Osteoblast (primary cell): Measurements from ENCODE around the gene FOXL3. TPM values are rescaled to one million over a fixed set of nuclear protein-coding genes. Genes with fewer than 3 reads are reported as not detected.
A peak's percentile ranks its signal among the peaks of the same experiment; 100 is the strongest.

Source experiments
- DNase-seq: peaks from one replicate; pipeline ENCODE4 v3.0.0; 2011; ENCODE audit warnings: low spot score, mixed read lengths; ENCODE audit not compliant: insufficient read length; ENCODE audit errors: missing footprints
- H2AFZ ChIP-seq: 2 replicates; pipeline ENCODE4 v1.6.0; 2011; ENCODE audit warnings: mild to moderate bottlenecking, low read length
- H3K27ac ChIP-seq: 2 replicates; pipeline ENCODE4 v1.5.1; 2011; ENCODE audit warnings: mild to moderate bottlenecking, low read depth, low read length, moderate library complexity
- H3K27me3 ChIP-seq: 2 replicates; pipeline ENCODE4 v1.6.0; 2012; ENCODE audit warnings: mild to moderate bottlenecking, control low read depth, inconsistent platforms, low read length, moderate library complexity; ENCODE audit not compliant: insufficient read depth
- H3K36me3 ChIP-seq: 2 replicates; pipeline ENCODE4 v1.5.1; 2011; ENCODE audit warnings: mild to moderate bottlenecking, low read length, control low read depth, moderate library complexity; ENCODE audit not compliant: insufficient read depth
- H3K4me1 ChIP-seq: 2 replicates; pipeline ENCODE4 v1.5.1; 2011; ENCODE audit warnings: mild to moderate bottlenecking, low read length, control low read depth, moderate library complexity; ENCODE audit not compliant: insufficient read depth
- H3K4me2 ChIP-seq: 2 replicates; pipeline ENCODE4 v1.6.0; 2011; ENCODE audit warnings: mild to moderate bottlenecking, low read length; ENCODE audit not compliant: insufficient read depth
- H3K4me3 ChIP-seq: fragments of 200-600 bp; sonication (generic); 3 replicates; pipeline ENCODE4 v1.5.1; 2012; ENCODE audit warnings: mild to moderate bottlenecking, low read length, inconsistent platforms; ENCODE audit not compliant: insufficient read depth
- H3K79me2 ChIP-seq: 2 replicates; pipeline ENCODE4 v1.6.0; 2012; ENCODE audit warnings: mild to moderate bottlenecking, low read length, control low read depth, inconsistent platforms; ENCODE audit not compliant: insufficient read depth
- H3K9me3 ChIP-seq: 2 replicates; pipeline ENCODE4 v1.5.1; 2011; ENCODE audit warnings: low read depth, low read length, control low read depth
- H4K20me1 ChIP-seq: 2 replicates; pipeline ENCODE4 v1.6.0; 2012; ENCODE audit warnings: mild to moderate bottlenecking, low read length, control low read depth; ENCODE audit not compliant: insufficient read depth
- total RNA-seq: library from RNA; depleted of rRNA; stranded (reverse); fragments of >200 nt; gene quantifications from 2 replicates; pipeline ENCODE4 v1.2.3, GENCODE V29; 2012
- TF ChIP-seq, protein P1 (sequence below): IDR thresholded peaks from 2 replicates; pipeline ENCODE4 v1.5.1; 2011; ENCODE audit warnings: mild to moderate bottlenecking, low read depth, low read length, moderate library complexity; ENCODE audit errors: extremely low read depth

FOXL3 gene
- total RNA-seq, 1 donor = not detected

DNA sequence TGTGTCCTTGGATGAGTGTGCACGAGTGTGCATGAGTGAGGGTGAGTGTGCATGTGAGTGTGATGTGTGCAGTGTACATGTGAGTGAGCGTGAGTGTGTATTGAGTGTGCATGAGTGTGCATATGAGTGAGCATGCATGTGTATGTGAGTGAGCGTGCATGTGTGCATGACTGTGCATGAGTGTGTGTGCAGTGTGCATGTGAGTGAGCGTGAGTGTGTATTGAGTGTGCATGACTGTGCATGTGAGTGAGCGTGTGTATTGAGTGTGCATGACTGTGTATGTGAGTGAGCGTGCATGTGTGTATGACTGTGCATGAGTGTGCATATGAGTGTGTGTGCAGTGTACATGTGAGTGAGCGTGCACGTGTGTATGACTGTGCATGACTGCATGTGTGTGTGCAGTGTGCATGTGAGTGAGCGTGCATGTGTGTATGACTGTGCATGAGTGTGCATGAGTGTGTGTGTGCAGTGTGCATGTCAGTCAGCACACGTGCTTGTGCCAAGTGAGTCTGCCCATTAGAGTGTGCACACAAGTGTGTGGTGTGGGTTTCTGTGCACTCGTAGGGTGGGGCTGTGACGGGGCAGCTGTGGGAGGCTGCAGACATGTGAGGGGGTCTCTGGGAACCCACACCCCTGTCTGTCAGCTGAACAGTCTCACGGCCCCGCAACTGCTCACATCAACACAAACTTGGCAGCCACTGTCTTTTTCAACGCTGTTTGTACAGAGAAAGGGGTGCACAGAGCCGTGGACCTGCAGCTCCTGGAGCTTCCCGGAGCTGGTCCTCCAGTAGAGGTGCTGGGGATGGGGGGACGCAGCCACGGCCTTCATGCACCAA, 14.8 kb downstream of the FOXL3 start:
- Histone ChIP-seq H3K79me2 (no peaks in the 10 kb centered on the region), H2AFZ (no peak overlapping the region), H3K4me2 (no peak overlapping the region), H3K9me3 (no peaks in the 10 kb centered on the region), H3K27me3 (peaks cover 3% of the 10 kb centered on the region), H3K27ac (no peak overlapping the region), H3K36me3 (no peaks in the 10 kb centered on the region), H3K4me3 (no peak overlapping the region), H3K4me1 (no peaks in the 10 kb centered on the region), H4K20me1 (no peaks in the 10 kb centered on the region)
- DNase-seq = peak; percentile 17
- TF ChIP-seq, protein P1, sequence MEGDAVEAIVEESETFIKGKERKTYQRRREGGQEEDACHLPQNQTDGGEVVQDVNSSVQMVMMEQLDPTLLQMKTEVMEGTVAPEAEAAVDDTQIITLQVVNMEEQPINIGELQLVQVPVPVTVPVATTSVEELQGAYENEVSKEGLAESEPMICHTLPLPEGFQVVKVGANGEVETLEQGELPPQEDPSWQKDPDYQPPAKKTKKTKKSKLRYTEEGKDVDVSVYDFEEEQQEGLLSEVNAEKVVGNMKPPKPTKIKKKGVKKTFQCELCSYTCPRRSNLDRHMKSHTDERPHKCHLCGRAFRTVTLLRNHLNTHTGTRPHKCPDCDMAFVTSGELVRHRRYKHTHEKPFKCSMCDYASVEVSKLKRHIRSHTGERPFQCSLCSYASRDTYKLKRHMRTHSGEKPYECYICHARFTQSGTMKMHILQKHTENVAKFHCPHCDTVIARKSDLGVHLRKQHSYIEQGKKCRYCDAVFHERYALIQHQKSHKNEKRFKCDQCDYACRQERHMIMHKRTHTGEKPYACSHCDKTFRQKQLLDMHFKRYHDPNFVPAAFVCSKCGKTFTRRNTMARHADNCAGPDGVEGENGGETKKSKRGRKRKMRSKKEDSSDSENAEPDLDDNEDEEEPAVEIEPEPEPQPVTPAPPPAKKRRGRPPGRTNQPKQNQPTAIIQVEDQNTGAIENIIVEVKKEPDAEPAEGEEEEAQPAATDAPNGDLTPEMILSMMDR = no peak

DNA sequence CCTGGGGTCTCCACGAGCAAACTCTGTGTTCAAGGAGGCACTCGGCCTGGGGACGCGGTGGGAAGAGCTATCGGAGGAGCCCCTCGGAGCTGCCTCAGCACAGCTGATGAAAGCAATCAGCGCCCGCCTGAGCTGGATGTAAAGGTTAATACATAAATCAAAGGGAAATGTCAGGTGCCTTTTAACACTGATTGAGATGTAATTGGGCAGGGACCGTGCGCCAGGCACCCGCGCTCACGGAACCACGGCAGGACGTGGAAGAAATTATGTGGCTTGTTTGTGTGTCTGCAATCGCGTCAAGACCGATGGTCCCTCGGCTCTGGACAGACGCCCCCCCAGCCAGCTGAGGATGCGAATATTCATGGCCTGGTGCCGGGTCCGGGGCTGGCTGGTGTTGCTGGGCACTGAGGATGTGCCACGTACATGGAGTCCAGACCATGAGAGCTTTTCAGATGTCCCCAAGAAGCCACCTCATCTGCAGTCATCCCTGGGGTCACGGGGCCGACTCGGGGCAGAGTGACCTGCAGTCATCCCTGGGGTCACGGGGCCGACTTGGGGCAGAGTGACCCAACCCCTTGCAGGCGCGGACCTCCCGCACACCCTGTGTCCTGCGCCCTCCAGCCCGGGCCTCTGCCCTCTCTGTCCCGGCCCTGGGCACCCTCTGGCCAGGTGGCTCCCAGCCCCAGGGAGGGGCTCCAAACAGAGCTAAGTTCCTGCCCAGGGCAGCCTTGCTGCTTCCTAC, 15.6 kb downstream of the FOXL3 start:
- Histone ChIP-seq H3K27me3 (peaks cover 3% of the 10 kb centered on the region), H2AFZ (no peak overlapping the region), H3K79me2 (no peaks in the 10 kb centered on the region), H3K27ac (no peak overlapping the region), H3K4me2 (no peak overlapping the region), H3K4me3 (no peak overlapping the region), H3K9me3 (no peaks in the 10 kb centered on the region), H3K4me1 (no peaks in the 10 kb centered on the region), H4K20me1 (no peaks in the 10 kb centered on the region), H3K36me3 (no peaks in the 10 kb centered on the region)
- peak; percentile 63 for DNase-seq
- TF ChIP-seq, protein P1 = no peak

DNA sequence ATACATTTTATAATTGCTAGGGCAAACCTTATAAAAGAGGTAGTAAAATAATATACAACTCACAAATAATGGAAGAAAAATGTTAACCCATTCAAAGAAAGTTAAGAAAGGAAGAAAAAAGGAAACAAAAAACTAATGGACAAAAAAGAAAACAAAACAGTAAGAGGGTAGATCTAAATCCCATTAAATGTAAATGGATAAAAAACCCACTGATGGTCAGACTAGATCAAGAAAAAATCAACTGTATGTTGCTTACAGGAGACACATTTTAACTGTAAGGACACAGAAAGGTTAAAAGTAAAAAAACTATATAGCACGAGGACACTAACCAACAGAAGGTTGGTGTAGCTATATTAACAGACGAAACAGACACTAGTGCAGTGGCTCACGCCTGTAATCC, 18.0 kb downstream of the FOXL3 start:
- Histone ChIP-seq H3K4me3 (no peak overlapping the region), H3K79me2 (no peaks in the 10 kb centered on the region), H3K4me2 (no peak overlapping the region), H3K4me1 (no peaks in the 10 kb centered on the region), H3K9me3 (no peaks in the 10 kb centered on the region), H2AFZ (no peak overlapping the region), H3K36me3 (no peaks in the 10 kb centered on the region), H3K27me3 (peaks cover 25% of the 10 kb centered on the region), H4K20me1 (no peaks in the 10 kb centered on the region), H3K27ac (no peak overlapping the region)
- DNase-seq = no peak
- TF ChIP-seq, protein P1 = no peak
